ENCODE results near the gene NUBP1.
"Not testable (repeated sequence)": the region's sequence is repeated elsewhere in the genome, so short reads cannot be mapped to it uniquely, and the experiment has no call there.

DNA sequence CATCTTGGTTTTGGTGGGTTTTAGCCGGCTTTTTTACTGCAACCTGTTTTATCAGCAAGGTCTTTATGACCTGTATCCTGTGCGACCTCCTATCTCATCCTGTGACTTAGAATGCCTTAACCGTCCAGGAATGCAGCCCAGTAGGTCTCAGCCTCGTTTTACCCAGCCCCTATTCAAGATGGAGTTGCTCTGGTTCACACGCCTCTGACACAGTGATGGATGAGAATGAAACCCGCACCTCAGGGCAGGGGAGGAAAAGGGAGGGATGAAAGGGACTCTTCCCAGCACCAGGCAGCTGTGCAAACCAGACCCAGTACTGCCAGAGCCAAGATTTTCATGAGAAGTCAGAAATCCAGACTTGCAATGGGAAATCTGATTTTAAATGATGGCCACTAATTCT, 33.3 kb downstream of the NUBP1 start:
- TF ChIP-seq POLR2A (IDR thresholded peaks at IDR 0.05), result not testable (repeated sequence)
- TF ChIP-seq, protein P1, sequence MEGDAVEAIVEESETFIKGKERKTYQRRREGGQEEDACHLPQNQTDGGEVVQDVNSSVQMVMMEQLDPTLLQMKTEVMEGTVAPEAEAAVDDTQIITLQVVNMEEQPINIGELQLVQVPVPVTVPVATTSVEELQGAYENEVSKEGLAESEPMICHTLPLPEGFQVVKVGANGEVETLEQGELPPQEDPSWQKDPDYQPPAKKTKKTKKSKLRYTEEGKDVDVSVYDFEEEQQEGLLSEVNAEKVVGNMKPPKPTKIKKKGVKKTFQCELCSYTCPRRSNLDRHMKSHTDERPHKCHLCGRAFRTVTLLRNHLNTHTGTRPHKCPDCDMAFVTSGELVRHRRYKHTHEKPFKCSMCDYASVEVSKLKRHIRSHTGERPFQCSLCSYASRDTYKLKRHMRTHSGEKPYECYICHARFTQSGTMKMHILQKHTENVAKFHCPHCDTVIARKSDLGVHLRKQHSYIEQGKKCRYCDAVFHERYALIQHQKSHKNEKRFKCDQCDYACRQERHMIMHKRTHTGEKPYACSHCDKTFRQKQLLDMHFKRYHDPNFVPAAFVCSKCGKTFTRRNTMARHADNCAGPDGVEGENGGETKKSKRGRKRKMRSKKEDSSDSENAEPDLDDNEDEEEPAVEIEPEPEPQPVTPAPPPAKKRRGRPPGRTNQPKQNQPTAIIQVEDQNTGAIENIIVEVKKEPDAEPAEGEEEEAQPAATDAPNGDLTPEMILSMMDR (IDR thresholded peaks at IDR 0.05), result not testable (repeated sequence)

All from right lobe of liver (tissue), 4 donors.